HL-60 (cell line): ENCODE results near the gene GSTA2.

Experiments
- GABPA ChIP-seq: IDR thresholded peaks from 2 replicates; pipeline ENCODE4 v1.6.1; 2012; ENCODE audit warnings: low read depth
- POLR2AphosphoS5 ChIP-seq: IDR thresholded peaks from 2 replicates; pipeline ENCODE4 v1.6.1; 2012; ENCODE audit warnings: low read depth
- SPI1 ChIP-seq: IDR thresholded peaks from 2 replicates; pipeline ENCODE4 v1.6.1; 2012; ENCODE audit warnings: low read depth, mild to moderate bottlenecking, borderline replicate concordance
- TF ChIP-seq, protein P1 (sequence below): IDR thresholded peaks from one replicate; pipeline ENCODE4 v1.5.1; 2011; ENCODE audit warnings: low read length, control low read depth, inconsistent platforms; ENCODE audit not compliant: insufficient read depth
- TF ChIP-seq, protein P2 (sequence below): IDR thresholded peaks from 2 replicates; pipeline ENCODE4 v1.6.1; 2012; ENCODE audit warnings: low read depth; ENCODE audit not compliant: insufficient replicate concordance

DNA sequence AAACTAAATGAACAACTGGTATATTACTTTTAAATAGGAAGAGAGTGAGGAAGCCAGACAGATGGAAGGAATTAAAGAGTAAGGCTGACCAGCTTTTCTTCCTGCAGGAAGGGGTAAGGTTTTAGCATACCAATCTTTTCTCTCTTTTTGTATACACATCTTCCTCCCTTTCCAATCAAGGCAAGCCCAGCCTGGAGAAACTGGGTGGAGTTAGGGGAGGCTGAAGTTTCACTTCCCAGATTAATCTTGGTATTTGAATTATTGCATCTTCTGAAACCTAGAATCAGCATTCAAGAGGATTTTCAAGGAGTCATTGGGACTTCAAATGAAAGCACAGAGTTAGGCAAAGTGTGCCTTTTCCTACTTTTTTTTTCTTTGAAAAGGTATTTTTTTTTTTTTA, 59.2 kb downstream of the GSTA2 start:
- TF ChIP-seq, protein P1, sequence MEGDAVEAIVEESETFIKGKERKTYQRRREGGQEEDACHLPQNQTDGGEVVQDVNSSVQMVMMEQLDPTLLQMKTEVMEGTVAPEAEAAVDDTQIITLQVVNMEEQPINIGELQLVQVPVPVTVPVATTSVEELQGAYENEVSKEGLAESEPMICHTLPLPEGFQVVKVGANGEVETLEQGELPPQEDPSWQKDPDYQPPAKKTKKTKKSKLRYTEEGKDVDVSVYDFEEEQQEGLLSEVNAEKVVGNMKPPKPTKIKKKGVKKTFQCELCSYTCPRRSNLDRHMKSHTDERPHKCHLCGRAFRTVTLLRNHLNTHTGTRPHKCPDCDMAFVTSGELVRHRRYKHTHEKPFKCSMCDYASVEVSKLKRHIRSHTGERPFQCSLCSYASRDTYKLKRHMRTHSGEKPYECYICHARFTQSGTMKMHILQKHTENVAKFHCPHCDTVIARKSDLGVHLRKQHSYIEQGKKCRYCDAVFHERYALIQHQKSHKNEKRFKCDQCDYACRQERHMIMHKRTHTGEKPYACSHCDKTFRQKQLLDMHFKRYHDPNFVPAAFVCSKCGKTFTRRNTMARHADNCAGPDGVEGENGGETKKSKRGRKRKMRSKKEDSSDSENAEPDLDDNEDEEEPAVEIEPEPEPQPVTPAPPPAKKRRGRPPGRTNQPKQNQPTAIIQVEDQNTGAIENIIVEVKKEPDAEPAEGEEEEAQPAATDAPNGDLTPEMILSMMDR, result no peak
- TF ChIP-seq, protein P2, sequence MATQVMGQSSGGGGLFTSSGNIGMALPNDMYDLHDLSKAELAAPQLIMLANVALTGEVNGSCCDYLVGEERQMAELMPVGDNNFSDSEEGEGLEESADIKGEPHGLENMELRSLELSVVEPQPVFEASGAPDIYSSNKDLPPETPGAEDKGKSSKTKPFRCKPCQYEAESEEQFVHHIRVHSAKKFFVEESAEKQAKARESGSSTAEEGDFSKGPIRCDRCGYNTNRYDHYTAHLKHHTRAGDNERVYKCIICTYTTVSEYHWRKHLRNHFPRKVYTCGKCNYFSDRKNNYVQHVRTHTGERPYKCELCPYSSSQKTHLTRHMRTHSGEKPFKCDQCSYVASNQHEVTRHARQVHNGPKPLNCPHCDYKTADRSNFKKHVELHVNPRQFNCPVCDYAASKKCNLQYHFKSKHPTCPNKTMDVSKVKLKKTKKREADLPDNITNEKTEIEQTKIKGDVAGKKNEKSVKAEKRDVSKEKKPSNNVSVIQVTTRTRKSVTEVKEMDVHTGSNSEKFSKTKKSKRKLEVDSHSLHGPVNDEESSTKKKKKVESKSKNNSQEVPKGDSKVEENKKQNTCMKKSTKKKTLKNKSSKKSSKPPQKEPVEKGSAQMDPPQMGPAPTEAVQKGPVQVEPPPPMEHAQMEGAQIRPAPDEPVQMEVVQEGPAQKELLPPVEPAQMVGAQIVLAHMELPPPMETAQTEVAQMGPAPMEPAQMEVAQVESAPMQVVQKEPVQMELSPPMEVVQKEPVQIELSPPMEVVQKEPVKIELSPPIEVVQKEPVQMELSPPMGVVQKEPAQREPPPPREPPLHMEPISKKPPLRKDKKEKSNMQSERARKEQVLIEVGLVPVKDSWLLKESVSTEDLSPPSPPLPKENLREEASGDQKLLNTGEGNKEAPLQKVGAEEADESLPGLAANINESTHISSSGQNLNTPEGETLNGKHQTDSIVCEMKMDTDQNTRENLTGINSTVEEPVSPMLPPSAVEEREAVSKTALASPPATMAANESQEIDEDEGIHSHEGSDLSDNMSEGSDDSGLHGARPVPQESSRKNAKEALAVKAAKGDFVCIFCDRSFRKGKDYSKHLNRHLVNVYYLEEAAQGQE, result no peak
- TF ChIP-seq POLR2AphosphoS5 (no peak), GABPA (no peak), SPI1 (no peak)
